ENCODE results near the gene GABBR1.

DNA sequence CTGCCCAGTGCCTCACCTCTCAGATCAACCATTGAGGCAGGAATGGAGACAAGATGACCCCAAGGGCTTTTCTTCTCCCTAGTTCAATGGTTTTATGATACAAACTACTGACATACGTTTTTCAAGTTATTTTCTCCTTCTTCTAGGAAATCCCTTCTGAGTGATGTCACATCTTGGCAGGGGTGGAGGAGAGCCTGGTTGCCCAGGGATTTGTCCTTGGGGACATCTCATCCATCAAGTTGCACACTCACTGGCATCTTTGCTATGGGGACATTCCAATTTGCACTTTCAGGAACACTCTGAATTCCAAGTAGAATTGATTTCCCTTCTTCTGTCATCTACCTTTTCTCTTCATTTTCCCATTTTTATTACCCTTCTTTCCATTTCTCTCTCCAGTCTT, 38.0 kb upstream of the GABBR1 start:
- TF ChIP-seq, protein P1, sequence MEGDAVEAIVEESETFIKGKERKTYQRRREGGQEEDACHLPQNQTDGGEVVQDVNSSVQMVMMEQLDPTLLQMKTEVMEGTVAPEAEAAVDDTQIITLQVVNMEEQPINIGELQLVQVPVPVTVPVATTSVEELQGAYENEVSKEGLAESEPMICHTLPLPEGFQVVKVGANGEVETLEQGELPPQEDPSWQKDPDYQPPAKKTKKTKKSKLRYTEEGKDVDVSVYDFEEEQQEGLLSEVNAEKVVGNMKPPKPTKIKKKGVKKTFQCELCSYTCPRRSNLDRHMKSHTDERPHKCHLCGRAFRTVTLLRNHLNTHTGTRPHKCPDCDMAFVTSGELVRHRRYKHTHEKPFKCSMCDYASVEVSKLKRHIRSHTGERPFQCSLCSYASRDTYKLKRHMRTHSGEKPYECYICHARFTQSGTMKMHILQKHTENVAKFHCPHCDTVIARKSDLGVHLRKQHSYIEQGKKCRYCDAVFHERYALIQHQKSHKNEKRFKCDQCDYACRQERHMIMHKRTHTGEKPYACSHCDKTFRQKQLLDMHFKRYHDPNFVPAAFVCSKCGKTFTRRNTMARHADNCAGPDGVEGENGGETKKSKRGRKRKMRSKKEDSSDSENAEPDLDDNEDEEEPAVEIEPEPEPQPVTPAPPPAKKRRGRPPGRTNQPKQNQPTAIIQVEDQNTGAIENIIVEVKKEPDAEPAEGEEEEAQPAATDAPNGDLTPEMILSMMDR (IDR thresholded peaks at IDR 0.05): no peak
- TF ChIP-seq POLR2A (IDR thresholded peaks at IDR 0.05): no peak
